Measurements from ENCODE around the gene WNT10A. TPM values are rescaled to one million over a fixed set of nuclear protein-coding genes. Genes with fewer than 3 reads are reported as not detected.
A peak's percentile ranks its signal among the peaks of the same experiment; 100 is the strongest.

Gene WNT10A
- total RNA-seq, 1 experiment from 2014 or later: 0.10 TPM

- Histone ChIP-seq H3K27ac (peak overlapping the region; percentile 45), H3K36me3 (no peaks in the 10 kb centered on the region), H3K27me3 (no peaks in the 10 kb centered on the region), H3K4me1 (peaks cover 44% of the 10 kb centered on the region), H3K9me3 (replicated peaks) (no peaks in the 10 kb centered on the region), H3K4me3 (no peak overlapping the region)
- DNase-seq: peak; percentile 38 to 62
Observed at GRCh38 chr2:218877891-218878290, 2.8 kb upstream of the WNT10A start.

GRCh38 chr2:218878486-218878885 lies 2.2 kb upstream of the WNT10A start:
- Histone ChIP-seq H3K27me3 (no peaks in the 10 kb centered on the region), H3K27ac (peak overlapping the region; percentile 45), H3K36me3 (no peaks in the 10 kb centered on the region), H3K9me3 (replicated peaks) (no peaks in the 10 kb centered on the region), H3K4me1 (peaks cover 48% of the 10 kb centered on the region), H3K4me3 (no peak overlapping the region)
- peak in 1 of 2 experiments; percentile 54 for DNase-seq

DNA sequence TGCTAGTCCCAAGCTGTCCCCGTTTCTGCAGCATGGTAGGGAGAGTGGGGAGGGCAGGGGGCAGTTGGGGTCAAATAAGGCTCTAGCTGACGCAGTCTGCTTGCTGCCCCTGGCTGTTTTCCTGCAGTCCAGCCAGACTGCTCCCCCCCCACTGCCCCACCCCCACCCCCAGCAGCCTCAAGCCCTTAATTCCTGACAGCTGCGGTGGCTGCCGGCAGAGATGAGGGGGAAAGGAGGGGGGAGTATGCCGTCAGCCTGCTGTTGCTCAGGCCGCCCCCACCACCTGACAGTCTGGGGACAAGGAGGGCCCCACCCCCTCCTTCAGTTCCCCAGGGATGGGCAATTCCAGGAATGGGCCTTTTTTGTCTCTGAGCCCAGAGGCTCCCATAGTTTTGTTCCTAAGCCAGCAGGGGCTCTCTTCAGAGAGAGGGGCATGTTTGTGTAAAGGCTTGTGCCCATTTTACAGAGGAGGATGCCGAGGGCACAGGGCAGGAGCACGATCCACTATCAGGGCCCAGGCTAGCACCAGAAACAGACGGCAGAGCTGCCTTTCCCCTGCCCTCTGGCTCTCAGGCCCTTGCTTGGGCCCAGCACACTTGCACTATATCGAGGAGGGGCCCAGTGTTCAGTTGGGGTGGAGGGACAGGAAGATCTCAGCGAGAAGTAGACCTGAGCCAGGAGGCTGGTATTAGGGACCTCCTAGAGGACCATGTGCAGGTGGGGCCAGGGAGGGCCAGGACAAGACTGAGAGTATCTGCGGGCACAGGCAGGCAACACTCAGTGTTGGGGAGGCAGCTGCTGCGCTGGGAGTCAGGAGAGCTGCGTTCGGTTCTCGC lies 1.5 kb upstream of the WNT10A start:
- H3K27me3 ChIP-seq: no peaks in the 10 kb centered on the region
- H3K4me1 ChIP-seq: peaks cover 48% of the 10 kb centered on the region
- H3K36me3 ChIP-seq: no peaks in the 10 kb centered on the region
- no peak overlapping the region for H3K4me3 ChIP-seq
- no peaks in the 10 kb centered on the region for H3K9me3 ChIP-seq (replicated peaks)
- peak overlapping the region; percentile 45; the same call in 1 of the 2 replicates for H3K27ac ChIP-seq
- peak; percentile 91 to 92 for DNase-seq

GRCh38 chr2:218879776-218880101 lies 913 bp upstream of the WNT10A start:
- H3K4me3 ChIP-seq: no peak overlapping the region; the same call in 1 of the 2 replicates
- H3K27me3 ChIP-seq: 0 out of 2 replicates have a peak, but pooled peaks cover 4% of the 10 kb centered on the region
- no peaks in the 10 kb centered on the region for H3K36me3 ChIP-seq
- H3K9me3 ChIP-seq (replicated peaks): no peaks in the 10 kb centered on the region
- H3K27ac ChIP-seq: no peak overlapping the region; the same call in 1 of the 2 replicates
- DNase-seq: no peak
- H3K4me1 ChIP-seq: peaks cover 48% of the 10 kb centered on the region

- H3K27me3 ChIP-seq: 0 out of 2 replicates have a peak, but pooled peaks cover 4% of the 10 kb centered on the region
- no peak overlapping the region for H3K27ac ChIP-seq
- DNase-seq: no peak
- peaks cover 54% of the 10 kb centered on the region for H3K4me1 ChIP-seq
- no peaks in the 10 kb centered on the region for H3K9me3 ChIP-seq (replicated peaks)
- H3K36me3 ChIP-seq: no peaks in the 10 kb centered on the region
- H3K4me3 ChIP-seq: no peak overlapping the region
Observed at GRCh38 chr2:218880859-218881594, 375 bp downstream of the WNT10A start.

DNA sequence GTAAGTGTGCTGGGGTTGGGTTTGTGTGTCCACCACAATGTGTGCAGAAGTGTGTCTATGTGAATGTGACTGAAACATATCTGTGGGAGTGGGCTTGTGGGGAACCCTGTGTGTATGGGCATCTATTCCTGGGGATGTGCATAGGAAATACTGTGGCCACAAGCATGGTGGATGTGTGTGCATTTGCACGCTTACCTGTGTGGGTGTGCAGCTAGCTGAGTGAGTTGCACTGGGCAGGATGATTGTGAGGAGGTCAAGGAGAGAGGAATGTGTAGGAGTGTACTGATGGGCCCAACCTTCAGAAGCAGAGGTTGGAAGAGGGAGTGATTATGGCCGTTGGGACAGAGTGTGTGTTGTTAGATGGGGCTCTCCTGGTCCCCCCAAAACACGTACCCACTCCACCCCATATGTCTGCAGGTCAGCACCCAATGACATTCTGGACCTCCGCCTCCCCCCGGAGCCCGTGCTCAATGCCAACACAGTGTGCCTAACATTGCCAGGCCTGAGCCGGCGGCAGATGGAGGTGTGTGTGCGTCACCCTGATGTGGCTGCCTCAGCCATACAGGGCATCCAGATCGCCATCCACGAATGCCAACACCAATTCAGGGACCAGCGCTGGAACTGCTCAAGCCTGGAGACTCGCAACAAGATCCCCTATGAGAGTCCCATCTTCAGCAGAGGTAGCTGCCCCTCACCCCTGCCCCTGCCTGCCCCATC lies 1.2 kb downstream of the WNT10A start:
- Histone ChIP-seq H3K27me3 (0 out of 2 replicates have a peak, but pooled peaks cover 4% of the 10 kb centered on the region), H3K9me3 (replicated peaks) (no peaks in the 10 kb centered on the region), H3K4me1 (peaks cover 56% of the 10 kb centered on the region), H3K27ac (no peak overlapping the region), H3K4me3 (no peak overlapping the region), H3K36me3 (no peaks in the 10 kb centered on the region)
- no peak for DNase-seq

GRCh38 chr2:218882461-218882816 lies 1.8 kb downstream of the WNT10A start:
- Histone ChIP-seq H3K27me3 (0 out of 2 replicates have a peak, but pooled peaks cover 4% of the 10 kb centered on the region), H3K36me3 (no peaks in the 10 kb centered on the region), H3K4me1 (peaks cover 54% of the 10 kb centered on the region), H3K4me3 (no peak overlapping the region), H3K9me3 (replicated peaks) (no peaks in the 10 kb centered on the region), H3K27ac (no peak overlapping the region)
- no peak for DNase-seq

DNA sequence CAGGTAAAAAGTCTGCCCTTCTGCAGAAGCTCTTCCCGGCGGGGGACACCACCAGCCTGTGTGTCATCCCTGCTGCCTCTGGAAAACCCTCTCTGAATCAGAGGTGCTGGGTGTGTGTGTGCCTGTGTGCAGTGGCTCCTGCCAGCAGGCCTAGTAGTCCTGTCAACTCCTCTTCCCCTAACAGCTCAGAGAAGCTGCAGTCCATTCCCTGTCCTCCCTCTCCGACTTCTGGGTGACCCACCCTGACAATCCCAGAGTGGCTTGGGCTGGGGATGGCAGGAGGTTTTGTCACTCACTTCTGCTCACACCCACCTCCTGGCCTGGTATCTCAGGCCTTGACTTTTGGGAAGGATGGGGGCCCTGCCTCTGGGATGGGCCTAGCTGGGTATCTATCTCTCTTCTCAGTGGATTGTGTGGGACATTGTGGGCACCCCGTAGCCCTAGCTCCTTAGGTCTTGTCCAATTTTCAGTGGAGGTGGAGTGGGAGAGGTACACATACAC lies 2.3 kb downstream of the WNT10A start:
- no peak overlapping the region for H3K4me3 ChIP-seq
- H3K27ac ChIP-seq: no peak overlapping the region
- 0 out of 2 replicates have a peak, but pooled peaks cover 4% of the 10 kb centered on the region for H3K27me3 ChIP-seq
- H3K9me3 ChIP-seq (replicated peaks): no peaks in the 10 kb centered on the region
- peaks cover 52% of the 10 kb centered on the region for H3K4me1 ChIP-seq
- DNase-seq: peak in 1 of 2 experiments; percentile 53
- no peaks in the 10 kb centered on the region for H3K36me3 ChIP-seq

DNA sequence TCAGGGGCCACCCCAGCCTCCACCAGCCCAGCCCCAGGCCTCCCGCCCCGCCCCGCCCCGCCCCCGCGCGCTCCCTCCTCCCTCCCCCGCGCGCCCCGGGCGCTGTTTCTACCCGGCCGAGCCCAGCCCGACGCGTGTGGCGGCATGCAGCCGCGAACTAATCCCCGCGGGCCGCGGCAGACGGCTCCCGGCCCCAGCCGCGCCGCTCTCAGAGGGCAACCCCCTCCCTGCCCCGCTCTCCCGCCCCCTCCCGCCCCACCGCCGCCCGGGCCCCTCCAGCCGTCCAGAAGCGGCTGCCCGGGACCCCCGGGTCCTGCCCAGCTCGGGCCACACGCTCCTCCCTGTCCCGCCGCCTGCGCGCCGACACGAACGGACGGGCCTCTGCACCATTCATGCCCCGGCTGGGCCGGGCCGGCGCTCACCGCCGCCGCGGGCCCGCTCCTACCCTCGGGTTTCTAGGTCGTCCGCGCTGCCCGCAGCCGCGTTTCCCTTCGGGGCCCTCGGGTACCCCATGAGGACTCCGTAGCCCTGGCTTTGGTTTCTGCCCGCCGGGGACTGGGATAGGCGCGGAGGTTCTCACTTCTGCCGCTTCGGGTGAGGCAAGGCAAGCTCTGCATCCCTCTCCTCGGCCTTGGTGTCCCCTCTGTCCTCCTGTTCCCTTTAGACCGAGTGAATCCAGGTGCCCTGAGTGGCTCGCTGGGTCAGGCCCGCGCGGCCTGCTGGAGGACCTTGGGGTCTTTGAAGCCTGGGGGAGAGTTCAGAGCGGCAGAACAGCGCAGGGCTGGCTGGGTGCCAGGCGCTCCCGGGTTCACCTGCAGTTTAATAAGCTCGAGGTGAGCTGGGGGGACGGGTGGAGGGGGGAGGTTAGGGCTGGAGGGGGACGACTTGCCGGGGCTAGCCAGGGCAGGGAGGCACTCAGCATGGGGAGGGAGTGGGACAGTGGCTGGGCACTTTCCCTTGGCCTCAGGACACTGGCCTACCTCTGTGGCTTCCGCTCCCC lies 3.1 kb downstream of the WNT10A start:
- no peaks in the 10 kb centered on the region for H3K36me3 ChIP-seq
- peak; percentile 65 to 70 for DNase-seq
- 0 out of 2 replicates have a peak, but pooled peaks cover 4% of the 10 kb centered on the region for H3K27me3 ChIP-seq

DNA sequence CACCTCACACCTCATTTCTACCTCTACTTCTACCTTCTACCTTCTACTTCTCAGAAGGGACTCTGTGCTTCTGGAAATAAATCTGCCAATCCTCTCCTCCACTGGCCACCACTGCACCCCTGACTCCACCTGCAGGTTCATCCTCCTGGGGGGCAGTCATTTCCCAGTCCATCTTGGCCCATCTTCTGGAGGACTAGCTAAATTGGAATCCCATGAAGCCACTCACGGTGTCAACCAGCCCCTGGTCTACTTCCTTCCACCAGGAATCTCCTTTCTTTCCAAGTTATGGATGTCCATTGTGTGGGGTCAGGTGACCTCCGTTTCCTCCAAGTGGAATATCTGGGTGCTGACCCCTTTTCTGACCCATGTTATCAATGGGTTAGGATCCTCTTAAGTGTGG lies 3.9 kb downstream of the WNT10A start:
- H3K4me1 ChIP-seq: peaks cover 38% of the 10 kb centered on the region
- DNase-seq: no peak
- no peaks in the 10 kb centered on the region for H3K36me3 ChIP-seq
- H3K27ac ChIP-seq: no peak overlapping the region
- 0 out of 2 replicates have a peak, but pooled peaks cover 4% of the 10 kb centered on the region for H3K27me3 ChIP-seq
- no peaks in the 10 kb centered on the region for H3K9me3 ChIP-seq (replicated peaks)
- H3K4me3 ChIP-seq: peak overlapping the region; percentile 68; the same call in 1 of the 2 replicates

More for the DNA sequence above, 3.1 kb downstream of the WNT10A start:
- Histone ChIP-seq H3K27ac (peak overlapping the region; percentile 54), H3K9me3 (replicated peaks) (no peaks in the 10 kb centered on the region), H3K4me1 (peaks cover 44% of the 10 kb centered on the region), H3K4me3 (peak overlapping the region; percentile 68)

- peak; percentile 68 to 76 for DNase-seq
- no peak overlapping the region for H3K27ac ChIP-seq
Observed at GRCh38 chr2:218885981-218886947, 5.6 kb downstream of the WNT10A start.

GRCh38 chr2:218887079-218887478 lies 6.4 kb downstream of the WNT10A start:
- H3K4me3 ChIP-seq: no peak overlapping the region
- H3K9me3 ChIP-seq (replicated peaks): no peaks in the 10 kb centered on the region
- DNase-seq: no peak
- H3K4me1 ChIP-seq: peaks cover 31% of the 10 kb centered on the region
- H3K27me3 ChIP-seq: 0 out of 2 replicates have a peak, but pooled peaks cover 4% of the 10 kb centered on the region
- no peak overlapping the region for H3K27ac ChIP-seq
- no peaks in the 10 kb centered on the region for H3K36me3 ChIP-seq

More at GRCh38 chr2:218885981-218886947, 5.6 kb downstream of the WNT10A start:
- Histone ChIP-seq H3K4me3 (no peak overlapping the region), H3K27me3 (0 out of 2 replicates have a peak, but pooled peaks cover 4% of the 10 kb centered on the region), H3K9me3 (replicated peaks) (no peaks in the 10 kb centered on the region), H3K36me3 (no peaks in the 10 kb centered on the region), H3K4me1 (peaks cover 28% of the 10 kb centered on the region)

Measured in SJCRH30 (cell line).